ENCODE data around the gene MMP15.

- TF ChIP-seq, protein P1, sequence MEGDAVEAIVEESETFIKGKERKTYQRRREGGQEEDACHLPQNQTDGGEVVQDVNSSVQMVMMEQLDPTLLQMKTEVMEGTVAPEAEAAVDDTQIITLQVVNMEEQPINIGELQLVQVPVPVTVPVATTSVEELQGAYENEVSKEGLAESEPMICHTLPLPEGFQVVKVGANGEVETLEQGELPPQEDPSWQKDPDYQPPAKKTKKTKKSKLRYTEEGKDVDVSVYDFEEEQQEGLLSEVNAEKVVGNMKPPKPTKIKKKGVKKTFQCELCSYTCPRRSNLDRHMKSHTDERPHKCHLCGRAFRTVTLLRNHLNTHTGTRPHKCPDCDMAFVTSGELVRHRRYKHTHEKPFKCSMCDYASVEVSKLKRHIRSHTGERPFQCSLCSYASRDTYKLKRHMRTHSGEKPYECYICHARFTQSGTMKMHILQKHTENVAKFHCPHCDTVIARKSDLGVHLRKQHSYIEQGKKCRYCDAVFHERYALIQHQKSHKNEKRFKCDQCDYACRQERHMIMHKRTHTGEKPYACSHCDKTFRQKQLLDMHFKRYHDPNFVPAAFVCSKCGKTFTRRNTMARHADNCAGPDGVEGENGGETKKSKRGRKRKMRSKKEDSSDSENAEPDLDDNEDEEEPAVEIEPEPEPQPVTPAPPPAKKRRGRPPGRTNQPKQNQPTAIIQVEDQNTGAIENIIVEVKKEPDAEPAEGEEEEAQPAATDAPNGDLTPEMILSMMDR (IDR thresholded peaks at IDR 0.05), result no peak
- no peak for TF ChIP-seq POLR2A (IDR thresholded peaks at IDR 0.05)
These were observed 10.0 kb downstream of the MMP15 start for GRCh38 chr16:58035356-58036170.

Measured in transverse colon (tissue), 3 donors.